ENCODE measurements around the gene BARX1. TPM values are rescaled to one million over a fixed set of nuclear protein-coding genes. Genes with fewer than 3 reads are reported as not detected.
"Not testable (repeated sequence)": the region's sequence is repeated elsewhere in the genome, so short reads cannot be mapped to it uniquely, and the experiment has no call there.

Gene BARX1
- total RNA-seq, 1 experiment from 2014 or later: 8.9 TPM

DNA sequence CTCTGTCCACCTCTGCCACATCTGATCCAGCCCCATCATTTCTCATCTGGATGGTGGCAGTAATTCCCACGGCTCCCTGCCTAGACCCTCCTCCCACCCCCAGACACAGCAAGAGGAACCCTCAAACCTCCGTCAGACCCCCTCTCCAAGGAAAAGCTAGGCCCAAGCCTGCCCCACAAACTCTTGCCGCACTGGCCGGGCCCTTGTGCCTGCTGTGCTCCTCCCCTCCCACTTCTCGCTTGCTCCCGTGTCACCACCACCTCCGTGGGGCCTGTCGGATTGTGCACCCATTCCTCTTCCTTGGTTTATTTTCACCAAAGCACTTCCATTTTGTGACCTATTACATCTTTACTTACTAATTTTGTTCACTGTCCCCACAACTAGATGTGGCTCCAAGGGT lies 14.2 kb downstream of the BARX1 start:
- Mint-ChIP-seq H3K9me3 (0 out of 2 replicates have a peak, but pooled peaks cover 3% of the 10 kb centered on the region), H3K36me3 (no peaks in the 10 kb centered on the region), H3K27me3 (ENCODE audit: low read depth) (peaks cover 62% of the 10 kb centered on the region), H3K4me3 (no peak overlapping the region), H3K27ac (no peak overlapping the region), H3K4me1 (peaks cover 20% of the 10 kb centered on the region)
- no peak for DNase-seq (ENCODE audit: low spot score)
- ChIA-PET POLR2A (no interaction called here), CTCF (interaction anchor here (1.0 to 3.1 kb wide), 2 partner anchors 62 to 113 kb away, joined by 4 to 11 read pairs; no protein-coding TSS in a partner anchor)
- TF ChIP-seq ZNF317 (CRISPR knock-in tag; IDR thresholded peaks at IDR 0.05; ENCODE audit: borderline replicate concordance, low read depth): no peak
- no peak for TF ChIP-seq TP53 (CRISPR knock-in tag; IDR thresholded peaks at IDR 0.05)
- TF ChIP-seq EMX1 (CRISPR knock-in tag; IDR thresholded peaks at IDR 0.05): no peak
- TF ChIP-seq KAT7 (CRISPR knock-in tag; IDR thresholded peaks at IDR 0.05; ENCODE audit: borderline replicate concordance): no peak
- TF ChIP-seq, protein P1, sequence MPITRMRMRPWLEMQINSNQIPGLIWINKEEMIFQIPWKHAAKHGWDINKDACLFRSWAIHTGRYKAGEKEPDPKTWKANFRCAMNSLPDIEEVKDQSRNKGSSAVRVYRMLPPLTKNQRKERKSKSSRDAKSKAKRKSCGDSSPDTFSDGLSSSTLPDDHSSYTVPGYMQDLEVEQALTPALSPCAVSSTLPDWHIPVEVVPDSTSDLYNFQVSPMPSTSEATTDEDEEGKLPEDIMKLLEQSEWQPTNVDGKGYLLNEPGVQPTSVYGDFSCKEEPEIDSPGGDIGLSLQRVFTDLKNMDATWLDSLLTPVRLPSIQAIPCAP (CRISPR knock-in tag; IDR thresholded peaks at IDR 0.05): no peak
- TF ChIP-seq, protein P2, sequence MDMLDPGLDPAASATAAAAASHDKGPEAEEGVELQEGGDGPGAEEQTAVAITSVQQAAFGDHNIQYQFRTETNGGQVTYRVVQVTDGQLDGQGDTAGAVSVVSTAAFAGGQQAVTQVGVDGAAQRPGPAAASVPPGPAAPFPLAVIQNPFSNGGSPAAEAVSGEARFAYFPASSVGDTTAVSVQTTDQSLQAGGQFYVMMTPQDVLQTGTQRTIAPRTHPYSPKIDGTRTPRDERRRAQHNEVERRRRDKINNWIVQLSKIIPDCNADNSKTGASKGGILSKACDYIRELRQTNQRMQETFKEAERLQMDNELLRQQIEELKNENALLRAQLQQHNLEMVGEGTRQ (CRISPR knock-in tag; IDR thresholded peaks at IDR 0.05): no peak
- no peak for TF ChIP-seq JUN (CRISPR knock-in tag; IDR thresholded peaks at IDR 0.05)
- TF ChIP-seq, protein P3, sequence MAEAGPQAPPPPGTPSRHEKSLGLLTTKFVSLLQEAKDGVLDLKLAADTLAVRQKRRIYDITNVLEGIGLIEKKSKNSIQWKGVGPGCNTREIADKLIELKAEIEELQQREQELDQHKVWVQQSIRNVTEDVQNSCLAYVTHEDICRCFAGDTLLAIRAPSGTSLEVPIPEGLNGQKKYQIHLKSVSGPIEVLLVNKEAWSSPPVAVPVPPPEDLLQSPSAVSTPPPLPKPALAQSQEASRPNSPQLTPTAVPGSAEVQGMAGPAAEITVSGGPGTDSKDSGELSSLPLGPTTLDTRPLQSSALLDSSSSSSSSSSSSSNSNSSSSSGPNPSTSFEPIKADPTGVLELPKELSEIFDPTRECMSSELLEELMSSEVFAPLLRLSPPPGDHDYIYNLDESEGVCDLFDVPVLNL (CRISPR knock-in tag; IDR thresholded peaks at IDR 0.05; ENCODE audit: borderline replicate concordance, low read depth): no peak
- no peak for ATAC-seq

DNA sequence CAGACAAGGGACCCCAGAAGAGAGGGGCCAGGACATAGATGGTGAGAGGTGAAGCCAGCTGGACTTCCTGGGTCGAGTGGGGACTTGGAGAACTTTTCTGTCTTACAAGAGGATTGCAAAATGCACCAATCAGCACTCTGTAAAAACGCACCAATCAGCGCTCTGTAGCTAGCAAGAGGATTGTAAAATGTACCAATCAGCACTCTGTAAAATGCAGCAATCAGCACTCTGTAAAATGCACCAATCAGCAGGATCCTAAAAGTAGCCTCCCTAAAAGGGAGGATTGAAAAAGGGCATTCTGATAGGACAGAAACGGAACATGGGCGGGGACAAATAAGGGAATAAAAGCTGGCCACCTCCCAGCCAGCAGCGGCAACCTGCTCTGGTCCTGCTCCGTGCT lies 15.6 kb downstream of the BARX1 start:
- POLR2A ChIA-PET; H3K9me3 Mint-ChIP-seq; ATAC-seq; H3K27ac Mint-ChIP-seq; H3K4me3 Mint-ChIP-seq; H3K4me1 Mint-ChIP-seq; H3K36me3 Mint-ChIP-seq; DNase-seq (ENCODE audit: low spot score): not testable (repeated sequence)
- CTCF ChIA-PET: interaction anchor here (1.4 to 3.1 kb wide), 2 partner anchors 9 to 112 kb away, joined by 8 to 11 read pairs; no protein-coding TSS in a partner anchor
- peaks cover 48% of the 10 kb centered on the region for H3K27me3 Mint-ChIP-seq (ENCODE audit: low read depth)

DNA sequence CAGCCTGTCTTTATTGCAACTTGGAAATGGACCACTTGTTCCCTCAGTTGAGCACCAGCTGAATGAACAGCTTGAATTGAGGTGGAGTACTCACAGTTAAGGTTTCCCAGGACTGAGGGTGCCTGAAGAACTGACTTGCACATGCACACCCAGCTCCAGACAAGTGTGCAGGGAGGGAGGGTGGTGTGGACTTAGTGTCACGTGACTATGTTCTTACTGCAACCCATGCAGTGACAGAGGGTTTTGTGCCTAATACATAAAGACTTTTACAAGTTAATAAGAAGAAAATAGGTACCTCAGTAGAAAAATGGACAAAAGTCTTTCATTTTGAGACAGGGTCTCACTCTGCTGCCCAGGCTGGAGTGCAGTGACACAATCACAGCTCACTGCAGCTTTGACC lies 18.0 kb downstream of the BARX1 start:
- POLR2A ChIA-PET: no interaction called here
- no peak for DNase-seq (ENCODE audit: low spot score)
- H3K9me3 Mint-ChIP-seq: 0 out of 2 replicates have a peak, but pooled peaks cover 3% of the 10 kb centered on the region
- H3K27me3 Mint-ChIP-seq (ENCODE audit: low read depth): peaks cover 24% of the 10 kb centered on the region
- no peak overlapping the region for H3K27ac Mint-ChIP-seq
- no peak overlapping the region for H3K4me3 Mint-ChIP-seq
- no peaks in the 10 kb centered on the region for H3K36me3 Mint-ChIP-seq
- TF ChIP-seq ZNF219 (CRISPR knock-in tag; IDR thresholded peaks at IDR 0.05; ENCODE audit: borderline replicate concordance) (no peak), FOXP1 (CRISPR knock-in tag; IDR thresholded peaks at IDR 0.05; ENCODE audit: borderline replicate concordance) (no peak), SP1 (CRISPR knock-in tag; conservative IDR thresholded peaks at IDR 0.05) (no peak), ELF4 (CRISPR knock-in tag; IDR thresholded peaks at IDR 0.05; ENCODE audit: low read depth) (no peak), RORB (CRISPR knock-in tag; IDR thresholded peaks at IDR 0.05) (no peak)
- TF ChIP-seq, protein P4, sequence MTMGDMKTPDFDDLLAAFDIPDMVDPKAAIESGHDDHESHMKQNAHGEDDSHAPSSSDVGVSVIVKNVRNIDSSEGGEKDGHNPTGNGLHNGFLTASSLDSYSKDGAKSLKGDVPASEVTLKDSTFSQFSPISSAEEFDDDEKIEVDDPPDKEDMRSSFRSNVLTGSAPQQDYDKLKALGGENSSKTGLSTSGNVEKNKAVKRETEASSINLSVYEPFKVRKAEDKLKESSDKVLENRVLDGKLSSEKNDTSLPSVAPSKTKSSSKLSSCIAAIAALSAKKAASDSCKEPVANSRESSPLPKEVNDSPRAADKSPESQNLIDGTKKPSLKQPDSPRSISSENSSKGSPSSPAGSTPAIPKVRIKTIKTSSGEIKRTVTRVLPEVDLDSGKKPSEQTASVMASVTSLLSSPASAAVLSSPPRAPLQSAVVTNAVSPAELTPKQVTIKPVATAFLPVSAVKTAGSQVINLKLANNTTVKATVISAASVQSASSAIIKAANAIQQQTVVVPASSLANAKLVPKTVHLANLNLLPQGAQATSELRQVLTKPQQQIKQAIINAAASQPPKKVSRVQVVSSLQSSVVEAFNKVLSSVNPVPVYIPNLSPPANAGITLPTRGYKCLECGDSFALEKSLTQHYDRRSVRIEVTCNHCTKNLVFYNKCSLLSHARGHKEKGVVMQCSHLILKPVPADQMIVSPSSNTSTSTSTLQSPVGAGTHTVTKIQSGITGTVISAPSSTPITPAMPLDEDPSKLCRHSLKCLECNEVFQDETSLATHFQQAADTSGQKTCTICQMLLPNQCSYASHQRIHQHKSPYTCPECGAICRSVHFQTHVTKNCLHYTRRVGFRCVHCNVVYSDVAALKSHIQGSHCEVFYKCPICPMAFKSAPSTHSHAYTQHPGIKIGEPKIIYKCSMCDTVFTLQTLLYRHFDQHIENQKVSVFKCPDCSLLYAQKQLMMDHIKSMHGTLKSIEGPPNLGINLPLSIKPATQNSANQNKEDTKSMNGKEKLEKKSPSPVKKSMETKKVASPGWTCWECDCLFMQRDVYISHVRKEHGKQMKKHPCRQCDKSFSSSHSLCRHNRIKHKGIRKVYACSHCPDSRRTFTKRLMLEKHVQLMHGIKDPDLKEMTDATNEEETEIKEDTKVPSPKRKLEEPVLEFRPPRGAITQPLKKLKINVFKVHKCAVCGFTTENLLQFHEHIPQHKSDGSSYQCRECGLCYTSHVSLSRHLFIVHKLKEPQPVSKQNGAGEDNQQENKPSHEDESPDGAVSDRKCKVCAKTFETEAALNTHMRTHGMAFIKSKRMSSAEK (CRISPR knock-in tag; IDR thresholded peaks at IDR 0.05; ENCODE audit: borderline replicate concordance): no peak
- TF ChIP-seq, protein P5, sequence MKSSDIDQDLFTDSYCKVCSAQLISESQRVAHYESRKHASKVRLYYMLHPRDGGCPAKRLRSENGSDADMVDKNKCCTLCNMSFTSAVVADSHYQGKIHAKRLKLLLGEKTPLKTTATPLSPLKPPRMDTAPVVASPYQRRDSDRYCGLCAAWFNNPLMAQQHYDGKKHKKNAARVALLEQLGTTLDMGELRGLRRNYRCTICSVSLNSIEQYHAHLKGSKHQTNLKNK (CRISPR knock-in tag; IDR thresholded peaks at IDR 0.05): no peak
- TF ChIP-seq, protein P6, sequence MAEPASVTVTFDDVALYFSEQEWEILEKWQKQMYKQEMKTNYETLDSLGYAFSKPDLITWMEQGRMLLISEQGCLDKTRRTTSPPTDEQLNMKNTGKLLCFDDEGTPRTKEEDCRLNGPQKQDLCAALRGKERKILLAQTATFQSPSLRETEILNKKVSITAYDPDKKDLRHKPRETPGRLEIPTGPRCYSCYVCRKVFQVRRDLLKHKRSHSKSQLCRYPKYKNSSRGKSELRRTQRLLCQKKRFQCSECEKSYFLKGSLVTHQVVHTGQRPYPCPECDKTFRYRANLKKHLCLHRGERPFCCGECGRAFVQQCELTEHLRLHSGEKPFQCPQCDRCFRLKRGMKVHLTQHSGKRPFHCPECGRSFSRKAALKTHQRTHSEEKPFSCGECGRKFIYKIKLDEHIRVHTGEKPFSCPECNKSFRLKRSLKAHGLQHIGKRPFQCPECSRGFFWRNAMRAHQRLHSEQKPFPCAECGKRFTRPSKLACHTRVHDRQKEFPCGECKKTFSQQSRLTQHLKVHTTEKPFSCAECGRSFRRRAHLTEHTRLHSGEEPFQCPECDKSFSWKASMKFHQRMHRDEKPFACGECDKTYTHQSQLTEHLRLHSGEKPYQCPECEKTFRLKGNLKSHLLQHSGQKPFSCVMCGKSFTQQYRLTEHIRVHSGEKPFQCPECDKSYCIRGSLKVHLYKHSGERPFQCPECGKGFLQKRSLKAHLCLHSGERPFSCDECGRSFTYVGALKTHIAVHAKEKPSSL (CRISPR knock-in tag; conservative IDR thresholded peaks at IDR 0.05): no peak
- TF ChIP-seq, protein P7, sequence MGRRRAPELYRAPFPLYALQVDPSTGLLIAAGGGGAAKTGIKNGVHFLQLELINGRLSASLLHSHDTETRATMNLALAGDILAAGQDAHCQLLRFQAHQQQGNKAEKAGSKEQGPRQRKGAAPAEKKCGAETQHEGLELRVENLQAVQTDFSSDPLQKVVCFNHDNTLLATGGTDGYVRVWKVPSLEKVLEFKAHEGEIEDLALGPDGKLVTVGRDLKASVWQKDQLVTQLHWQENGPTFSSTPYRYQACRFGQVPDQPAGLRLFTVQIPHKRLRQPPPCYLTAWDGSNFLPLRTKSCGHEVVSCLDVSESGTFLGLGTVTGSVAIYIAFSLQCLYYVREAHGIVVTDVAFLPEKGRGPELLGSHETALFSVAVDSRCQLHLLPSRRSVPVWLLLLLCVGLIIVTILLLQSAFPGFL (CRISPR knock-in tag; IDR thresholded peaks at IDR 0.05; ENCODE audit: borderline replicate concordance): no peak
- no peak for ATAC-seq
- CTCF ChIA-PET: no interaction called here
- H3K4me1 Mint-ChIP-seq: peaks cover 1% of the 10 kb centered on the region

All from WTC11 (cell line).